HG02970 (cell line): ENCODE results near the gene SDK2.
A peak's percentile ranks its signal among the peaks of the same experiment; 100 is the strongest.
"Not testable (repeated sequence)": the region's sequence is repeated elsewhere in the genome, so short reads cannot be mapped to it uniquely, and the experiment has no call there.

ENCODE experiments used
- ATAC-seq: cut with Tn5 transposase; IDR thresholded peaks from one replicate; pipeline ENCODE4 v1.9.1; 2021; ENCODE audit warnings: mild to moderate bottlenecking, moderate library complexity, moderate number of reproducible peaks; ENCODE audit not compliant: unreplicated experiment, low FRiP score

Gene SDK2

GRCh38 chr17:73320601-73321264 is 323.5 kb downstream of the SDK2 start:
- ATAC-seq, result no peak

GRCh38 chr17:73319766-73320165 is 324.5 kb downstream of the SDK2 start:
- ATAC-seq, result no peak

- ATAC-seq, result no peak
These were observed 325.4 kb downstream of the SDK2 start for GRCh38 chr17:73318836-73319235.

GRCh38 chr17:73318427-73318813 is 325.8 kb downstream of the SDK2 start:
- no peak for ATAC-seq

GRCh38 chr17:73317513-73318426 is 326.5 kb downstream of the SDK2 start:
- ATAC-seq, result no peak

- no peak for ATAC-seq
These were observed 327.2 kb downstream of the SDK2 start for GRCh38 chr17:73316919-73317505.

GRCh38 chr17:73315471-73315870 is 328.8 kb downstream of the SDK2 start:
- ATAC-seq, result no peak

GRCh38 chr17:73313526-73314127 is 330.6 kb downstream of the SDK2 start:
- ATAC-seq, result no peak

- ATAC-seq, result not testable (repeated sequence)
These were observed 331.4 kb downstream of the SDK2 start for GRCh38 chr17:73312887-73313286.

- ATAC-seq, result peak; percentile 74
These were observed 332.2 kb downstream of the SDK2 start, which contains the start of gene CDC42EP4 for GRCh38 chr17:73311781-73312641. TSS of gene CDC42EP4 (minus strand) at chr17:73312001. CDS start at chr17:73286500, 25,501 bp downstream.

GRCh38 chr17:73311428-73311780 is 332.8 kb downstream of the SDK2 start:
- ATAC-seq, result peak; percentile 13

GRCh38 chr17:73309727-73310596 is 334.3 kb downstream of the SDK2 start:
- no peak for ATAC-seq

- ATAC-seq, result not testable (repeated sequence)
These were observed 335.3 kb downstream of the SDK2 start for GRCh38 chr17:73308959-73309358.

GRCh38 chr17:73308017-73308823 is 336.0 kb downstream of the SDK2 start:
- no peak for ATAC-seq

GRCh38 chr17:73307130-73307529 is 337.1 kb downstream of the SDK2 start:
- no peak for ATAC-seq

- ATAC-seq, result no peak
These were observed 338.1 kb downstream of the SDK2 start for GRCh38 chr17:73305845-73306836.
